GM21576 (cell line): ENCODE measurements around the gene ZCCHC24.
"Not testable (repeated sequence)": the region's sequence is repeated elsewhere in the genome, so short reads cannot be mapped to it uniquely, and the experiment has no call there.

Experiments
- ATAC-seq: cut with Tn5 transposase; IDR thresholded peaks from one replicate; pipeline ENCODE4 v1.9.1; 2021; ENCODE audit warnings: mild to moderate bottlenecking, moderate library complexity; ENCODE audit not compliant: unreplicated experiment

Gene ZCCHC24

DNA sequence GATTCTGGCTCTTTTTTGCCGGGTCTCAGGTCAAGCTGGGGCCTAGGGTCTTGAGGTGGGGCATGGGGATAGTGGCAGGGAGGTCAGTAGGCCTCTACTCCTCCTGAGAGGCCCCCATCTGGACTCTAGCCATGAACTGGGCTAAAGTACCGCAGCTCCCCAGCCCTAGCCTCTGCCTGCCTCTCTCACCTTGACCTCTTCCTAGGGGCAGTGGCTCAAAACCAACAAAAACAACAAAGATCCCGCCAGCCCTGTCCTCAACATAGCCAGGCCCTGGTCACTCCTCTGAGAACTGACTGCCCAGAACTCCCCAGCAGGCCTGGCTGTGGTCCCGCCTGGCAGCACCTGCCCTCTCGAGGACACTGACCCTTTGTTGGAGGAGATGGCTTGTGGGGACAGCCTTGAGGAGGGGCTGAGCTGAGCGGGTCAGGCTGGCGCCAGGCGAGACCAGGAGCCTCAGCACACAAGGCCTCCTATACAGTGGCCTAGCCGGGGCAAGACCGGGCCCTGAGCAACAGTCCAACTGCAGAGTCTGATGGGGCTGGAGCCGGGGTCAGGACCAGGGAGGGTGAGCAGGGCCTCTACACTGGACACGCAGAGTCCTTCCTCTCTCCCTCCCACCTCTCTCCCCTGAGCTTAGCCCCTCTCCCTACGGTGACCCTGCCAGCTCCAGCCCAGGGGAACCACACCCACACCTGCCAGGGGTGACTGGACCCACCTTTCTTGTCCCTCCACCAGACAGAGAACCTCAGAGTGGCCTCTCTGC lies 109.8 kb downstream of the ZCCHC24 start:
- ATAC-seq = no peak

GRCh38 chr10:79335094-79335469 lies 110.3 kb downstream of the ZCCHC24 start:
- no peak for ATAC-seq

DNA sequence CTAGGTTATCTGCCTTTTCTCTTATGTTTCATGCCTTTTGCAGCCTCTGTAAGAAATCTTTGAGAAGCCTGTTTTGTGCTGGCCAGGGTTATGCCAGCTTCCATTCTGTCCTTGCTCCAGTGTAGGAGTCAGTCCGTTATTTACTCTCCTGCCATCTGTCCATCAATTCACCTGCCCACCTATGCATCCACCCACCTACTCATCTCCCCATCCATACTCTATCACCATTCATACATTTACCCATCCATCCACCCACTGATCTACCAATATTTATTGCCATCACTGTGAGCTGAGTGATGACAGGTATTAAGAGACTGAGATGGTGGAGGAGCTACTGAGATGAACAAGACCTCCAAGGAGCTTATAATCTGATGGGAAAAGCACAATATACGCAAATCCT lies 110.9 kb downstream of the ZCCHC24 start:
- no peak for ATAC-seq

DNA sequence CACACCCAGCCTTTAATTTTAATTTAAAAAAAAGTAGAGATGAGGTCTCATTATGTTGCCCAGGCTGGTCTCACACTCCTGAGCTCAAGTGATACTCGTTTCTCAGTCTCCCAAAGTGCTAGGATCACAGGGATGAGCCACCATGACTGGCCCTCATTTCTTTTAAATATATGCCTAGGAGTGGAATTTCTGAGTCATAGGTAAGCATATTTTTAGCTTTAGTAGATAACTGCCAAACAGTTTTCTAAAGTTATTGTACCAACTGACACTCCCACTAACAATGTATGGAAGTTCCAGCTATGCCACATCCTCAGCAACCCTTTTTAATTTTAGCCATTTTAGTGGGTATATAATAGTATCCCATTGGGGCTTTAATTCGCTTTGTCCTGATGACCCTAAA lies 111.9 kb downstream of the ZCCHC24 start:
- ATAC-seq = no peak

DNA sequence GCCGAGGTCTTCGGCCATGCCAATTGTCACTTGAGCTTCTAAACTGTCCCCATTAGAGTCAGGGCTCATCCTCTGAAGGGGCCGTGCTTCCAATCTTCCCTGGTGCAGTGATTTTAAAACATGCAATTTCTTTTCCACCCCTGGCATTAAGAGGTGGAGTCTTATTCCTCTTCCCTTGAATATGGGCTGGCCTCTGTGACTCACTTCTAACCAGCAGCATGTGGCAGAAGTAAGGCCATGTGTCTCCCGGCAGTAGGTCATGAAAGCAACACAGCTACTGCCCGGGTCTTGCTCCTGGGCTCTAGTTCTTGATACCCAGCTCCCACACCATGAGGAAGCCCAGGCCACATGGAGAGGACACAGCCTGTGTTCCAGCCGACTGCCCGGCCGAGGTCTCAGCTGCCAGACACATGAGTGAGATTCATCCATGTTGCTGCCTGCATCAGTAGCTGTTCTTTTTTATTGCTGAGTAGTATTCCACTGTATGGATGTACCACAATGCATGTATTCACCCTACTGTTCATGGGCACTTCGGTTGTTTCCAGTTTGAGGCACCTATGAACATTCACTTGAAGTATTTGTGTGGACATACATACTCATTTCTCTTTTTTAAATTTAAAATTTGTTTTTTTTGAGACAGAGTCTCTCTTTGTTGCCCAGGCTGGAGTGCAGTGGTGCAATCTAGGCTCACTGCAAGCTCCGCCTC lies 112.7 kb downstream of the ZCCHC24 start:
- not testable (repeated sequence) for ATAC-seq
